ENCODE measurements around the gene PITPNC1.
"Not testable (repeated sequence)": the region's sequence is repeated elsewhere in the genome, so short reads cannot be mapped to it uniquely, and the experiment has no call there.

The PITPNC1 gene

DNA sequence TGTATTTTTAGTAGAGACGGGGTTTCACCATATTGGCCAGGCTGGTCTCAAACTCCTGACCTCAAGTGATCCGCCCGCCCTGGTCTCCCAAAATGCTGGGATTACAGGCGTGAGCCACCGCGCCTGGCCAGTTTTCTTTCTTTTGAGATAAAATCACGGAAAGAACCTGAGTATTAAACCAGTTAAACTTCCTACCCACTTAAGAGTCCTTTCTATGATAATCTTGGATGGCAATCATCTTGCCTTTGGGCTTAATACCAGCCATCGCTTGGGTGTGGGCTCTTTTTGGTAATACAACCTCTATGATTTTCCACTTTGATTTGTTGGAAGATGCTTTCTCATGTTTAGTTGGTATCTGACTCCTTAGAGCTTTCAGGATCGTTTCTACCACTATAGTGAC, 24.0 kb downstream of the PITPNC1 start:
- no peak overlapping the region for H3K4me3 ChIP-seq (replicated peaks; ENCODE audit: low read depth, low read length)
- TF ChIP-seq, protein P1, sequence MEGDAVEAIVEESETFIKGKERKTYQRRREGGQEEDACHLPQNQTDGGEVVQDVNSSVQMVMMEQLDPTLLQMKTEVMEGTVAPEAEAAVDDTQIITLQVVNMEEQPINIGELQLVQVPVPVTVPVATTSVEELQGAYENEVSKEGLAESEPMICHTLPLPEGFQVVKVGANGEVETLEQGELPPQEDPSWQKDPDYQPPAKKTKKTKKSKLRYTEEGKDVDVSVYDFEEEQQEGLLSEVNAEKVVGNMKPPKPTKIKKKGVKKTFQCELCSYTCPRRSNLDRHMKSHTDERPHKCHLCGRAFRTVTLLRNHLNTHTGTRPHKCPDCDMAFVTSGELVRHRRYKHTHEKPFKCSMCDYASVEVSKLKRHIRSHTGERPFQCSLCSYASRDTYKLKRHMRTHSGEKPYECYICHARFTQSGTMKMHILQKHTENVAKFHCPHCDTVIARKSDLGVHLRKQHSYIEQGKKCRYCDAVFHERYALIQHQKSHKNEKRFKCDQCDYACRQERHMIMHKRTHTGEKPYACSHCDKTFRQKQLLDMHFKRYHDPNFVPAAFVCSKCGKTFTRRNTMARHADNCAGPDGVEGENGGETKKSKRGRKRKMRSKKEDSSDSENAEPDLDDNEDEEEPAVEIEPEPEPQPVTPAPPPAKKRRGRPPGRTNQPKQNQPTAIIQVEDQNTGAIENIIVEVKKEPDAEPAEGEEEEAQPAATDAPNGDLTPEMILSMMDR (IDR thresholded peaks at IDR 0.05; ENCODE audit: low read depth, low read length, missing control alignments): no peak
- DNase-seq (ENCODE audit: extremely low read depth, low read depth): no peak

DNA sequence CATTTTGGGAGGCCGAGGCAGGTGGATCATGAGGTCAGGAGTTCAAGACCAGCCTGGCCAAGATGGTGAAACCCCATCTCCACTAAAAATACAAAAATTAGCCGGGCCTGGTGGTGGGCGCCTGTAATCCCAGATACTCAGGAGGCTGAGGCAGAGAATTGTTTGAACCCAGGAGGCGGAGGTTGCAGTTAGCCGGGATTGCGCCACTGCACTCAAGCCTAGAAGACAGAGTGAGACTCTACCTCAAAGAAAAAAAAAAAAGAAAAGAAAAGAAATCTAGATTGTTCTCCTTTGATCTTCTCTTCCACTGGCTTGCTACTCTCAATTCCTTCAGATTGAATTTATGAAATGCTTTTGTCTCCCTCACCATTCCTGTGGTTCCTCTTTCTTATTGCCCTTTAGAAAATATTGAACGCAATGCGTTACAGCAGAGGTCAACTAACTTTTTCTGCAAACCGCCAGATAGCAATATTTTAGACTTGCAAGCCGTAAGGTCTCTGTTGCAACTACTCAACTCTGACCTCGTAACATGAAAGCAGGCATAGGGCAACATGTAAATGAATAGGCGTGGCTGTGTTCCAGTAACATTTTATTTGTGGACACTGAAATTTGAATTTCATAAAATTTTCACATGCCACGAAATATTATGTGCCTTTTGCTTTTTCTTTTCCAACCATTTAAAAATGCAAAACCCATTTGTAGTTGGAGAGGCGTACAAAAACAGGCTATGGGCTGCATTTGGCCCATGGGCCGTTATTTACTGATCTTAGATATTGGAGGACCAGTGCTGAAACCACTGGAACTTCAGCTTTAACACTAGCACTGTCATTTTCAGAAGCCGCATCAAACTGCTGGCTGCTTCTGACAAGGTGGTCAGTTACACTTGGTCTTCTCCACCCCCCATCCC, 24.8 kb downstream of the PITPNC1 start:
- TF ChIP-seq, protein P1 (IDR thresholded peaks at IDR 0.05; ENCODE audit: low read depth, low read length, missing control alignments): no peak
- H3K4me3 ChIP-seq (replicated peaks; ENCODE audit: low read depth, low read length): no peak overlapping the region
- no peak for DNase-seq (ENCODE audit: extremely low read depth, low read depth)

DNA sequence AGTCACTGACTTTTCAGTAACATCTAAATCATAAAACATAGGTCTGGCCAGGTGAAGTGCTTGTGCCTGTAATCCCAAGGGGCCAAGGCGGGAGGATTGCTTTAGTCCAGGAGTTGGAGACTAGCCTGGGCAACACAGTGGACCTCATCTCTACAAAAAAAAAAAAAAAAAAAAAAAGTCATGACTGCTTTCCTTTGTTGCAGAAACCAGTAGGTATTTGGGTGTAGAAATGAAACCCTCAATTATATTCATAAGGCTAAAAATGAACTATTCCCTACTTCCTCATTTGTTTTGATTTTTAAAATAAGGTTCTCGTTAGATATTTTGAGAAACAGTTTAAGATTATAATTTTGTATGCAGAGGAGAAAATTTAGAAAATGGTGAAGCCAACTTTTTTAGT, 26.0 kb downstream of the PITPNC1 start:
- DNase-seq (ENCODE audit: extremely low read depth, low read depth): no peak
- TF ChIP-seq, protein P1 (IDR thresholded peaks at IDR 0.05; ENCODE audit: low read depth, low read length, missing control alignments): no peak
- no peak overlapping the region for H3K4me3 ChIP-seq (replicated peaks; ENCODE audit: low read depth, low read length)

DNA sequence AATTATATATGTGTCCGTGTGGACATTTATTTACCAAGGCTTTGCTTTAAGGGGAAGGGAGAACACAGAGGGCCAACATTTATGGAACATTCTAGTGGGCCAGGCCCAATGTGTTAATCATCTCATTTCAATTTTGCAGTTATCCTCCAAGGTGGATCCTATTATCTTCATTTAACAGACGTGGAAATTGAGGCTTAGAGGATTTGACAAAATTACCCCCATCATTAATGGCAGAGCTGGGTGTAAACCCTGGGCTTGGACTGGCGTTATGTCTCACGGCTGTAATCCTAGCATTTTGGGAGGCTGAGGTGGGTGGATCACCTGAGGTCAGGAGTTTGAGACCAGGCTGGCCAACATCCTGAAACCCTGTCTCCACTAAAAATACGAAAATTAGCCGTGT, 26.4 kb downstream of the PITPNC1 start:
- H3K4me3 ChIP-seq (replicated peaks; ENCODE audit: low read depth, low read length): no peak overlapping the region
- no peak for DNase-seq (ENCODE audit: extremely low read depth, low read depth)
- TF ChIP-seq, protein P1 (IDR thresholded peaks at IDR 0.05; ENCODE audit: low read depth, low read length, missing control alignments): no peak

DNA sequence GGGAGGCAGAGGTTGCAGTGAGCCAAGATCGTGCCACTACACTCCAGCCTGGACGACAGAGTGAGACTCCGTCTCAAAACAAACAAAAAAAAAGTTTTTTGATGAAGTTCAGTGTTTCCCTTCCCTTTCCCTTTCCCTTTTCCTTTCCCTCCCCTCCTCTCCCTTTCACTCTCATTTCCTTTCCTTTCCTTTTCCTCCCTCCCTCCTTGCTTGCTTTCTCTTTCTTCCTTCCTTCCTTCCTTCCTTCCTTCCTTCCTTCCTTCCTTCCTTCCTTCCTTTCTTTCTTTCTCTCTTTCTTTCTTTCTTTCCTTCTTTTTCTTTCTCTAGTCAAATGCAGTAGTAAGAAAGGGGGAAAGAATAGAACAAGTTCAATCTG, 31.4 kb downstream of the PITPNC1 start:
- DNase-seq (ENCODE audit: extremely low read depth, low read depth); H3K4me3 ChIP-seq (replicated peaks; ENCODE audit: low read depth, low read length): not testable (repeated sequence)

DNA sequence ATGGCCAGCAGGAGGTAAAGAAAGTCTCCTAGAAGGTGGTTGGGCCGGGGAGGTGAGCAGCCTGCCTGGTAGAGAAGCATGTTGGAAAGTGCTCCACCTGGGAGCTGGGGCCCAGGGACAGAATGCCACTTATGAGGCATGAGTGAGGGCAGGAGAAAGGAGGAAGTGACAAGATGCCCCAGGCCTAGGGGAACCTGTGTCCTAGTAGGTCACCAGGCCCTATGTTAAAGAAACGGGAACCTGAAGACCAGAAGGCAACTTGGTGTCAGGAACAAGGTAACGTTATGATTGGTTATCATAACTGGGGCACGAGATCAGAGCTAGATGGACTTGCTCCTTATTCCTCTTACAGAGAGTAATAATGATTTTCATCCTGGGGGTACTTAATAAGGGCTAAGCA, 34.3 kb downstream of the PITPNC1 start:
- no peak for DNase-seq (ENCODE audit: extremely low read depth, low read depth)
- H3K4me3 ChIP-seq (replicated peaks; ENCODE audit: low read depth, low read length): no peak overlapping the region
- TF ChIP-seq, protein P1 (IDR thresholded peaks at IDR 0.05; ENCODE audit: low read depth, low read length, missing control alignments): no peak

DNA sequence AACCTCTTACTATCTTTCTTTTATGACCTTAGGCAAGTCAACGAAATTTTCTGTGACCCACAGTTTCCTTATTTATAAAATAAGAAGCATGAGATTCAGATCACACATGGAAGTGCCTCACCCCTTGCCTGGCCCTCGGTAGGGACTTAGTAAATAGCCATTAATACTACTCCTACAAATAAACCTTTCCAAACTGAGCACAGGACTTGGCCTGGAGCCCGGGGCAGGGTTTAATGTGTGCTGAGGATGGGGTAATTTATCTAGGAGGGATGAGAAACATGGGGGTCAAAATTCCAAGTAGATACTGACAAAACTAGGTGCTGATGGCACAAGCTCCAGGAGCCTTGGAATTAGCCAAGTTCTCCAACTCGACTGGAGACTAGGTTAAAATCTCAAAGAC, 35.0 kb downstream of the PITPNC1 start:
- H3K4me3 ChIP-seq (replicated peaks; ENCODE audit: low read depth, low read length): no peak overlapping the region
- TF ChIP-seq, protein P1 (IDR thresholded peaks at IDR 0.05; ENCODE audit: low read depth, low read length, missing control alignments): no peak
- no peak for DNase-seq (ENCODE audit: extremely low read depth, low read depth)
